Left lung (tissue), 10 donors: ENCODE results near the gene UGT3A2. TPM values are rescaled to one million over a fixed set of nuclear protein-coding genes. Genes with fewer than 3 reads are reported as not detected.

Experiments used
- ATAC-seq: fragments of 200-7000 bp; cut with Tn5 transposase; one replicate; pipeline ENCODE4 v1.9.1; 2020; ENCODE audit warnings: moderate library complexity
- DNase-seq, 4 donors: peaks; one replicate each; pipeline ENCODE4 v3.0.0-alpha.2; 2013 to 2020
- H3K27ac ChIP-seq, 2 donors: fragments of 200-600 bp; sonication (generic) in 1 of 2; one replicate each; pipeline versions ENCODE4 v1.5.0 to v1.8.0; 2020 to 2021
- H3K27me3 ChIP-seq, 2 donors: fragments of 200-600 bp; sonication (generic) in 1 of 2; one replicate each; pipeline versions ENCODE4 v1.5.0 to v1.8.0; 2020 to 2021
- H3K36me3 ChIP-seq, 2 donors: fragments of 200-600 bp; sonication (generic) in 1 of 2; one replicate each; pipeline versions ENCODE4 v1.5.0 to v1.8.0; 2020 to 2021
- H3K4me1 ChIP-seq, 2 donors: fragments of 200-600 bp; one replicate each; pipeline ENCODE4 v1.8.0; 2021
- H3K4me3 ChIP-seq, 2 donors: fragments of 200-600 bp; sonication (generic) in 1 of 2; one replicate each; pipeline versions ENCODE4 v1.5.0 to v1.8.0; 2020 to 2021; ENCODE audit warnings: mild to moderate bottlenecking in 1 of 2
- H3K9me3 ChIP-seq, 2 donors: fragments of 200-600 bp; sonication (generic) in 1 of 2; one replicate each; pipeline versions ENCODE4 v1.5.0 to v1.8.0; 2020 to 2021
- CTCF ChIP-seq, 2 donors: fragments of 200-600 bp; sonication (generic) in 1 of 2; IDR thresholded peaks; one replicate each; pipeline versions ENCODE4 v1.5.0 to v1.8.0; 2021; ENCODE audit warnings: antibody characterized with exemption in 2 of 2
- intact Hi-C, 2 donors: fragments of 100-400 bp; cut with DNase I; formaldehyde crosslinking; loops; one replicate each; pipeline versions ENCODE4 v1.11.2 to v1.14.2; 2022
- polyA plus RNA-seq, 6 donors: library from polyadenylated mRNA; unstranded; fragments of 120-200 nt; gene quantifications; one replicate each; pipeline ENCODE4 v1.2.1, GENCODE V29; 2013; ENCODE audit not compliant: insufficient read length in 6 of 6
- total RNA-seq, 2 donors: library from RNA; stranded (reverse); fragmentation: NEBNext Ultra II Directional; extraction: Animal tissue kit (Norgen Biotek cat#: 25700); gene quantifications; one replicate each; pipeline ENCODE4 v1.2.1, GENCODE V29; 2021
- donor health status: DM: no; HTN: yes; CAD: no.
- donor health status: DM: no; HTN: no; CAD: no.

The UGT3A2 gene
- total and polyA plus RNA-seq, 8 donors = 0.09 to 0.31 (median 0.24) TPM; not detected in 1

GRCh38 chr5:35987776-35988175 lies 78.9 kb downstream of the UGT3A2 start:
- no peaks in the 10 kb centered on the region for H3K36me3 ChIP-seq
- H3K9me3 ChIP-seq = peaks cover 0 to 2% of the 10 kb centered on the region in 2 donors
- H3K4me1 ChIP-seq = no peaks in the 10 kb centered on the region
- H3K27me3 ChIP-seq = peaks cover 0 to 28% of the 10 kb centered on the region in 2 donors
- DNase-seq (no peak), ATAC-seq (no peak)
- H3K27ac ChIP-seq = no peak overlapping the region
- intact Hi-C loops = no loop called here
- TF ChIP-seq CTCF (IDR thresholded peaks at IDR 0.05) = no peak
- no peak overlapping the region for H3K4me3 ChIP-seq

Other genes with a start within 250 kb of the UGT3A2 start
- 100 to 1,000 TPM; 101 to 144 TPM for gene IL7R, start 210.0 kb downstream of the UGT3A2 start, total RNA-seq
- 10 to 100 TPM in 2 of 6 donors, 1 to 10 TPM in 4; 3.9 to 16.7 (median 7.9) TPM for gene IL7R, start 210.0 kb downstream of the UGT3A2 start, polyA plus RNA-seq
- 1 to 10 TPM in 1 of 2 donors, not detected in 1; 6.9 TPM for gene CAPSL, start 128.3 kb downstream of the UGT3A2 start, total RNA-seq
- gene CAPSL, start 128.3 kb downstream of the UGT3A2 start, polyA plus RNA-seq = 10 to 100 TPM in 1 of 6 donors, 1 to 10 TPM in 5; 2.0 to 12.0 (median 6.4) TPM
- not detected for gene UGT3A1, start 75.5 kb downstream of the UGT3A2 start, total RNA-seq
- gene UGT3A1, start 75.5 kb downstream of the UGT3A2 start, polyA plus RNA-seq = under 1 TPM; 0.10 to 0.77 (median 0.28) TPM
- gene LMBRD2, start 85.0 kb upstream of the UGT3A2 start, total RNA-seq = 10 to 100 TPM; 12.9 to 13.2 TPM
- 10 to 100 TPM in 5 of 6 donors, 1 to 10 TPM in 1; 9.8 to 13.6 (median 12.3) TPM for gene LMBRD2, start 85.0 kb upstream of the UGT3A2 start, polyA plus RNA-seq
- 10 to 100 TPM; 18.4 to 21.2 TPM for gene SKP2, start 85.2 kb upstream of the UGT3A2 start, total RNA-seq
- 10 to 100 TPM; 40.8 to 56.4 (median 51.0) TPM for gene SKP2, start 85.2 kb upstream of the UGT3A2 start, polyA plus RNA-seq
- gene NADK2, start 175.0 kb upstream of the UGT3A2 start, total RNA-seq = 10 to 100 TPM; 23.8 to 30.8 TPM
- 10 to 100 TPM; 44.2 to 57.2 (median 49.7) TPM for gene NADK2, start 175.0 kb upstream of the UGT3A2 start, polyA plus RNA-seq
- gene RANBP3L, start 235.0 kb upstream of the UGT3A2 start, total RNA-seq = 1 to 10 TPM; 4.2 to 7.1 TPM
- 1 to 10 TPM; 1.1 to 3.2 (median 1.8) TPM for gene RANBP3L, start 235.0 kb upstream of the UGT3A2 start, polyA plus RNA-seq